Parathyroid adenoma (tissue), 2 donors: Measurements from ENCODE around the gene FAM219A.

Experiments used
- H2AFZ ChIP-seq: fragments of 300-600 bp; sonication (generic); one replicate; pipeline ENCODE4 v1.7.0; 2017; ENCODE audit warnings: antibody characterized with exemption, mild to moderate bottlenecking
- H3K27ac ChIP-seq: fragments of 300-600 bp; sonication (generic); one replicate; pipeline ENCODE4 v1.7.0; 2017
- H3K27me3 ChIP-seq: fragments of 300-600 bp; sonication (generic); one replicate; pipeline ENCODE4 v1.7.0; 2017; ENCODE audit warnings: low read length; ENCODE audit not compliant: control insufficient read depth, insufficient read depth
- H3K36me3 ChIP-seq: fragments of 300-600 bp; sonication (generic); one replicate; pipeline ENCODE4 v1.7.0; 2017; ENCODE audit warnings: low read length; ENCODE audit not compliant: control insufficient read depth, insufficient read depth
- H3K4me1 ChIP-seq: fragments of 300-600 bp; sonication (generic); one replicate; pipeline ENCODE4 v1.7.0; 2017; ENCODE audit warnings: control low read depth
- H3K4me2 ChIP-seq: fragments of 300-600 bp; sonication (generic); one replicate; pipeline ENCODE4 v1.7.0; 2017; ENCODE audit warnings: low read length
- H3K4me3 ChIP-seq: fragments of 300-600 bp; sonication (generic); one replicate; pipeline ENCODE4 v1.7.0; 2017; ENCODE audit warnings: low read depth, low read length
- H3K79me2 ChIP-seq: fragments of 300-600 bp; sonication (generic); one replicate; pipeline ENCODE4 v1.7.0; 2017; ENCODE audit warnings: control low read depth
- H3K9ac ChIP-seq: fragments of 300-600 bp; sonication (generic); one replicate; pipeline ENCODE4 v1.7.0; 2017; ENCODE audit warnings: mild to moderate bottlenecking
- H3K9me3 ChIP-seq: fragments of 300-600 bp; sonication (generic); one replicate; pipeline ENCODE4 v1.7.0; 2017; ENCODE audit warnings: low read length; ENCODE audit not compliant: control insufficient read depth
- TF ChIP-seq, protein P1 (sequence below): fragments of 300-600 bp; sonication (generic); IDR thresholded peaks from one replicate; pipeline ENCODE4 v1.7.0; 2017; ENCODE audit warnings: antibody characterized with exemption, mild to moderate bottlenecking
- donor health status: primary hyperparathyroidism.

Gene FAM219A

GRCh38 chr9:34426347-34427074 is 31.9 kb downstream of the FAM219A start:
- TF ChIP-seq, protein P1, sequence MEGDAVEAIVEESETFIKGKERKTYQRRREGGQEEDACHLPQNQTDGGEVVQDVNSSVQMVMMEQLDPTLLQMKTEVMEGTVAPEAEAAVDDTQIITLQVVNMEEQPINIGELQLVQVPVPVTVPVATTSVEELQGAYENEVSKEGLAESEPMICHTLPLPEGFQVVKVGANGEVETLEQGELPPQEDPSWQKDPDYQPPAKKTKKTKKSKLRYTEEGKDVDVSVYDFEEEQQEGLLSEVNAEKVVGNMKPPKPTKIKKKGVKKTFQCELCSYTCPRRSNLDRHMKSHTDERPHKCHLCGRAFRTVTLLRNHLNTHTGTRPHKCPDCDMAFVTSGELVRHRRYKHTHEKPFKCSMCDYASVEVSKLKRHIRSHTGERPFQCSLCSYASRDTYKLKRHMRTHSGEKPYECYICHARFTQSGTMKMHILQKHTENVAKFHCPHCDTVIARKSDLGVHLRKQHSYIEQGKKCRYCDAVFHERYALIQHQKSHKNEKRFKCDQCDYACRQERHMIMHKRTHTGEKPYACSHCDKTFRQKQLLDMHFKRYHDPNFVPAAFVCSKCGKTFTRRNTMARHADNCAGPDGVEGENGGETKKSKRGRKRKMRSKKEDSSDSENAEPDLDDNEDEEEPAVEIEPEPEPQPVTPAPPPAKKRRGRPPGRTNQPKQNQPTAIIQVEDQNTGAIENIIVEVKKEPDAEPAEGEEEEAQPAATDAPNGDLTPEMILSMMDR, result no peak
- no peak overlapping the region for H3K27ac ChIP-seq
- no peaks in the 10 kb centered on the region for H3K27me3 ChIP-seq
- H3K79me2 ChIP-seq, result peaks cover 6% of the 10 kb centered on the region
- H3K4me3 ChIP-seq, result no peak overlapping the region
- no peak overlapping the region for H3K9ac ChIP-seq
- no peaks in the 10 kb centered on the region for H3K9me3 ChIP-seq
- H3K4me2 ChIP-seq, result no peak overlapping the region
- no peak overlapping the region for H2AFZ ChIP-seq
- no peaks in the 10 kb centered on the region for H3K36me3 ChIP-seq
- peaks cover 34% of the 10 kb centered on the region for H3K4me1 ChIP-seq

DNA sequence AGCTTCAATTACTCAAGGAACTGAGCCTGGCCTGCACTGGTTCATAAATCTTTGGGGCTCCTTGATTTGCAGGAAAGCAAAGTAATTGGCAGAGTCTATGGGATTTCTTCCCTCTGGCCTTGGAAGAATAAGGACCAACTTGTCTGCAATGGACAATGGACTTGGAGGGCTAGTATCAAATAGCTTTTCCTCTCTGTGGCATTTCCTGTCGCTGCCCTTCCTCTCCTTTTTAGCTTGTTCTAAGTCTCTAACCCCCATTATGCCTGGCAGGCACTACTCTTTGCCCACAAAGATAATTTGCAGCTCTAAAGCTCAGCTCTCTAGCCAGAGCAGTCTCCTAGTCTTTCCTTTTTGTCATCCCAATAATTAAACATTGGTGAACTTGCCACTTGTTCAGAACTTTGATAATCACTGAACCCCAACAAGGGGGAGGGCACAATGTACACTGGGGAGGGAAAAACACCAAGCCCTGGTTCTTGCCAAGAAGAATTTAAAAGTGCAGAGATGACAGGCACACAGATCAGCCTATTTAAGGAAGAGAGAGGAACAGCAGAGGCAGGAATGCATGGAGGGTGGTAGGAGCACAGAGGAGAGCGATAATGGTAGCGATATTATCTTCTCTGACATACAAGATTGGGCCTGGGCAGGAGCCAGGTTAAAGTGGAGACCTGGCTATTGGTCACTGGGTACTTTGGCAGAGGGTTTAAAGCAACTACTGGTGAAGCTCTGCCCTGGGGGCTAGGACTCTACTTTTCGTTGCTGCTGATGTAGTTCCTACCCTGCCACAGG is 38.5 kb downstream of the FAM219A start:
- no peak overlapping the region for H3K9ac ChIP-seq
- peaks cover 6% of the 10 kb centered on the region for H3K79me2 ChIP-seq
- TF ChIP-seq, protein P1, result no peak
- H3K9me3 ChIP-seq, result no peaks in the 10 kb centered on the region
- no peak overlapping the region for H3K27ac ChIP-seq
- no peak overlapping the region for H2AFZ ChIP-seq
- no peak overlapping the region for H3K4me3 ChIP-seq
- H3K4me2 ChIP-seq, result no peak overlapping the region
- peaks cover 13% of the 10 kb centered on the region for H3K4me1 ChIP-seq
- no peaks in the 10 kb centered on the region for H3K36me3 ChIP-seq
- H3K27me3 ChIP-seq, result no peaks in the 10 kb centered on the region

DNA sequence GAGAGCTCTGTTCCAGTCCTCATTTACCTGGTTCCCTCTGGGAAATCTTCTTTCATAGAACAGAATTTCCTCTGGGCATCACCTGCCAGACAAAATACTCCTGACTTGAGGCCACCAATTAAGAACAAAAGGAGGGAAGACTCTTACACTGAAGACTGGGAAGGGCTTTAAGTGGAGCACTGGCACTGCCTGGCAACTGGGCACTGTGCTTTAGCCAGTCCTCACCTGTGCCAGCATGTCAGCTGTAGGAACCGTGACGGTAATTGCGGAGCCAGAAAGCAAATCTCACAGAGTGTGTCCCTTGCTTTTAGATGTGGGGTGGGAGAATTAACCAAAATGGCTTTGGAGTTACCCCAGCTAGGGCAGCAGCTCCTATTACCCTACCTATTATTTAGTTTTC is 40.6 kb downstream of the FAM219A start:
- Histone ChIP-seq H3K27ac (no peak overlapping the region), H3K4me1 (peaks cover 13% of the 10 kb centered on the region)

DNA sequence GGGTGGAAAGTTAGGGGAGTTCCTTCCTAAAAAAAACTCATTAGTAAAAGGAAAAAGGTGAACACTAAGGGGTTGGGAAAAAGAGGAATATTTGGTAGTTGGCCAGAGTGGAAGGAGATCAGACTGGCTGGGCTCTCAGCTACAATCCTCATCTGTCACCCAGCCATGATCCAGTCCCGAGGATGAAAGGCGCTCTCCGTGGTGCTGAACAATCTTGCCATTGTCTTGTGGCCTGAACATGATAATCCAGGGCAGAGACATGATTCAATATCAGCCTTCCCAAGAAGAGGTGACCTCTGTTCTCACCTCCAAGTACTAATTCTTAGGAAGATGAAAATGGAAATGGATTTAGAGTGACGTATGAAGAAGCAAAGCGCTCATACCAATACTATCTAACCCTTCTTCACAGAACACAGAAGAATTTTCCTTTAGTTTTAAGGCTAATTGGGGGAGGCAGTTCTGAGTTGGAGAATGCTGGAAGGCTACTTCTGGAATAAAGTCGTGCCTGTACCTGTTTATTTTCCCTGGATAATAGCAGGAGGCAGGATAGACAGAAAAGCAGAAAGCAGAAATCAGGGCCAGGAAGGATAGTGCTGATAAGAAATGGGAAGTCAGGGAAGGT is 45.0 kb downstream of the FAM219A start:
- no peak overlapping the region for H3K4me3 ChIP-seq
- no peaks in the 10 kb centered on the region for H3K4me1 ChIP-seq
- TF ChIP-seq, protein P1, result no peak
- H3K9ac ChIP-seq, result no peak overlapping the region
- no peak overlapping the region for H3K4me2 ChIP-seq
- H3K27ac ChIP-seq, result no peak overlapping the region
- H2AFZ ChIP-seq, result no peak overlapping the region
- H3K36me3 ChIP-seq, result no peaks in the 10 kb centered on the region
- no peaks in the 10 kb centered on the region for H3K9me3 ChIP-seq
- no peaks in the 10 kb centered on the region for H3K27me3 ChIP-seq
- H3K79me2 ChIP-seq, result no peaks in the 10 kb centered on the region

More for the DNA sequence above, 40.6 kb downstream of the FAM219A start:
- H3K36me3 ChIP-seq, result no peaks in the 10 kb centered on the region
- no peak overlapping the region for H2AFZ ChIP-seq
- no peaks in the 10 kb centered on the region for H3K27me3 ChIP-seq
- peaks cover 6% of the 10 kb centered on the region for H3K79me2 ChIP-seq
- H3K4me3 ChIP-seq, result no peak overlapping the region
- no peak overlapping the region for H3K4me2 ChIP-seq
- H3K9ac ChIP-seq, result no peak overlapping the region
- no peaks in the 10 kb centered on the region for H3K9me3 ChIP-seq
- TF ChIP-seq, protein P1, result no peak
